AG04450 (cell line): ENCODE results near the gene LRRFIP2. TPM values are rescaled to one million over a fixed set of nuclear protein-coding genes. Genes with fewer than 3 reads are reported as not detected.

Experiments
- CTCF ChIA-PET: fragments of 300-600, 350-600 bp; formaldehyde crosslinking; extraction: SDS; loops from one replicate; lab custom pipeline; 2022; ENCODE audit warnings: antibody characterized with exemption, inconsistent platforms; lab: Charles Lee
- POLR2A ChIA-PET: fragments of 350-600 bp; formaldehyde crosslinking; extraction: SDS; loops from one replicate; lab custom pipeline; 2021; ENCODE audit warnings: antibody characterized with exemption, inconsistent platforms; lab: Yijun Ruan, JAX
- DNase-seq: peaks from one replicate; pipeline ENCODE4 v3.0.0-alpha.2; 2011; ENCODE audit warnings: low read depth, low spot score
- H3K27ac ChIP-seq: one replicate; pipeline ENCODE4 v1.5.1; 2012; ENCODE audit warnings: low read depth, low read length, control low read depth
- H3K27me3 ChIP-seq: one replicate; pipeline ENCODE4 v1.6.0; 2012; ENCODE audit warnings: low read length; ENCODE audit not compliant: control insufficient read depth, insufficient read depth
- H3K4me3 ChIP-seq: 2 replicates; pipeline ENCODE4 v1.5.1; 2011; ENCODE audit warnings: mild to moderate bottlenecking, low read depth, low read length, control low read depth
- H3K9me3 ChIP-seq: 2 replicates; pipeline ENCODE4 v1.5.1; 2012; ENCODE audit warnings: low read length; ENCODE audit not compliant: control insufficient read depth, insufficient read depth
- CTCF ChIP-seq: IDR thresholded peaks from 2 replicates; pipeline ENCODE4 v1.5.1; 2011; ENCODE audit warnings: low read depth, low read length, control low read depth, inconsistent platforms
- polyA plus RNA-seq: library from polyadenylated mRNA; depleted of rRNA; stranded (reverse); fragments of >200 nt; gene quantifications from 2 replicates; pipeline ENCODE4 v1.2.3, GENCODE V29; 2011

LRRFIP2 gene
- polyA plus RNA-seq, 1 experiment, result 52.7 TPM

GRCh38 chr3:37219266-37219665 lies 44.9 kb upstream of the LRRFIP2 start:
- Histone ChIP-seq H3K27me3 (no peaks in the 10 kb centered on the region), H3K9me3 (peaks cover 14% of the 10 kb centered on the region), H3K27ac (no peak overlapping the region), H3K4me3 (no peak overlapping the region)
- no peak for DNase-seq
- ChIA-PET CTCF (interaction anchor here (0.6 to 1.1 kb wide), 3 partner anchors 49 to 314 kb away, joined by 3 read pairs; no protein-coding TSS in a partner anchor), POLR2A (no interaction called here)
- no peak for TF ChIP-seq CTCF

GRCh38 chr3:37218206-37218605 lies 43.8 kb upstream of the LRRFIP2 start:
- no peak overlapping the region for H3K4me3 ChIP-seq
- ChIA-PET CTCF (interaction anchor here (0.5 to 1.1 kb wide), 2 partner anchors 260 to 345 kb away, joined by 3 to 4 read pairs; no protein-coding TSS in a partner anchor), POLR2A (no interaction called here)
- no peaks in the 10 kb centered on the region for H3K27me3 ChIP-seq
- H3K9me3 ChIP-seq, result peaks cover 14% of the 10 kb centered on the region
- no peak overlapping the region for H3K27ac ChIP-seq
- no peak for TF ChIP-seq CTCF
- no peak for DNase-seq

- no peaks in the 10 kb centered on the region for H3K27me3 ChIP-seq
- no peak overlapping the region for H3K27ac ChIP-seq
- POLR2A ChIA-PET, result no interaction called here
- DNase-seq, result no peak
- H3K9me3 ChIP-seq, result peaks cover 14% of the 10 kb centered on the region
- no peak for TF ChIP-seq CTCF
- CTCF ChIA-PET, result interaction anchor here (1.1 kb wide), 1 partner anchor 259 kb away, joined by 4 read pairs; no protein-coding TSS in a partner anchor
- no peak overlapping the region for H3K4me3 ChIP-seq
Observed at GRCh38 chr3:37217098-37217849, 42.9 kb upstream of the LRRFIP2 start.

- H3K9me3 ChIP-seq, result peaks cover 14% of the 10 kb centered on the region
- ChIA-PET POLR2A (no interaction called here), CTCF (no interaction called here)
- no peaks in the 10 kb centered on the region for H3K27me3 ChIP-seq
- no peak overlapping the region for H3K4me3 ChIP-seq
- no peak for TF ChIP-seq CTCF
- DNase-seq, result no peak
- H3K27ac ChIP-seq, result no peak overlapping the region
Observed at GRCh38 chr3:37216597-37217097, 42.3 kb upstream of the LRRFIP2 start.

- peaks cover 14% of the 10 kb centered on the region for H3K9me3 ChIP-seq
- no peak overlapping the region for H3K27ac ChIP-seq
- no peaks in the 10 kb centered on the region for H3K27me3 ChIP-seq
- POLR2A ChIA-PET, result no interaction called here
- CTCF ChIA-PET, result interaction anchor here (0.7 to 3.9 kb wide), 6 partner anchors 8 to 190 kb away, joined by 3 to 29 read pairs (median 4); no protein-coding TSS in a partner anchor
- no peak overlapping the region for H3K4me3 ChIP-seq
- no peak for TF ChIP-seq CTCF
- no peak for DNase-seq
Observed at GRCh38 chr3:37214076-37214475, 39.7 kb upstream of the LRRFIP2 start.
